Fibroblast of skin of back (primary cell): ENCODE measurements around the gene CNTN2.

ENCODE experiments used
- DNase-seq: peaks from one replicate; pipeline ENCODE4 v3.0.0-alpha.2; 2013

CNTN2 gene

GRCh38 chr1:205056188-205056611 lies 13.2 kb downstream of the CNTN2 start:
- no peak for DNase-seq

GRCh38 chr1:205056956-205057568 lies 14.1 kb downstream of the CNTN2 start:
- no peak for DNase-seq

- no peak for DNase-seq
Measured at GRCh38 chr1:205057808-205058575, 15.0 kb downstream of the CNTN2 start.

- no peak for DNase-seq
Measured at GRCh38 chr1:205058853-205059252, 15.8 kb downstream of the CNTN2 start.

GRCh38 chr1:205059660-205060059 lies 16.6 kb downstream of the CNTN2 start:
- no peak for DNase-seq

- no peak for DNase-seq
Measured at GRCh38 chr1:205060746-205061145, 17.7 kb downstream of the CNTN2 start.

- no peak for DNase-seq
Measured at GRCh38 chr1:205061227-205061626, 18.2 kb downstream of the CNTN2 start.

GRCh38 chr1:205061665-205062069 lies 18.7 kb downstream of the CNTN2 start:
- DNase-seq: peak; percentile 63

- DNase-seq: no peak
Measured at GRCh38 chr1:205062319-205062718, 19.3 kb downstream of the CNTN2 start.

GRCh38 chr1:205062895-205063294 lies 19.9 kb downstream of the CNTN2 start:
- DNase-seq: no peak

- DNase-seq: no peak
Measured at GRCh38 chr1:205064301-205064700, 21.3 kb downstream of the CNTN2 start.

GRCh38 chr1:205064741-205065316 lies 21.8 kb downstream of the CNTN2 start:
- DNase-seq: no peak

- DNase-seq: no peak
Measured at GRCh38 chr1:205065666-205066065, 22.7 kb downstream of the CNTN2 start.

- DNase-seq: no peak
Measured at GRCh38 chr1:205066141-205066818, 23.3 kb downstream of the CNTN2 start.

- DNase-seq: no peak
Measured at GRCh38 chr1:205067031-205067430, 24.0 kb downstream of the CNTN2 start.

GRCh38 chr1:205068001-205068400 lies 25.0 kb downstream of the CNTN2 start:
- no peak for DNase-seq

- DNase-seq: peak; percentile 14
Measured at GRCh38 chr1:205068457-205069040, 25.5 kb downstream of the CNTN2 start.

- DNase-seq: no peak
Measured at GRCh38 chr1:205069371-205070125, 26.5 kb downstream of the CNTN2 start.

GRCh38 chr1:205071028-205071409 lies 28.0 kb downstream of the CNTN2 start:
- no peak for DNase-seq

- no peak for DNase-seq
Measured at GRCh38 chr1:205071801-205072200, 28.8 kb downstream of the CNTN2 start.

- no peak for DNase-seq
Measured at GRCh38 chr1:205072286-205072685, 29.3 kb downstream of the CNTN2 start.

- no peak for DNase-seq
Measured at GRCh38 chr1:205072881-205073280, 29.9 kb downstream of the CNTN2 start.
